ENCODE measurements around the gene STRIT1. TPM values are rescaled to one million over a fixed set of nuclear protein-coding genes. Genes with fewer than 3 reads are reported as not detected.
"Not testable (repeated sequence)": the region's sequence is repeated elsewhere in the genome, so short reads cannot be mapped to it uniquely, and the experiment has no call there.

Gene STRIT1
- total RNA-seq, 1 donor from 2014 or later, result not detected

DNA sequence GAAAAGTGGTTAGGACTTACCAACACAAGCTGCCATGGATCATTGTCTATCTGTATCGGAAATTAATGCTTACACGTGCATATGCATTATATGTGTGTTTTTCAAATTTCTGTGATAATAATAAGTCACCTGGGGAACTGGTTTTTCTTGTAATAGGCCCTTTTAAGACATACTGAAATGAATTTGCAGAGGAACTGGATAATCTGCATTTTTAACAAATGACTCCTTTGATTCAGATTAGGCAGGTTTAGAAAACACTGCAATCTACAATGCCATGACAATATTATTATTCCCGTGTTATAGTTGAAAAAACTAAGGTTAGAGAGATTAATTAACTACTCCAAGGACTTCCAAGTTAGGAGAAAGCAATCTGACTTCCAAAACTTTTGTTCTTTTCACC lies 23.4 kb downstream of the STRIT1 start:
- DNase-seq, result no peak

GRCh38 chr3:155262855-155263254 lies 30.6 kb downstream of the STRIT1 start:
- DNase-seq, result not testable (repeated sequence)

- no peak for DNase-seq
Measured at GRCh38 chr3:155262295-155262694, 31.2 kb downstream of the STRIT1 start.

DNA sequence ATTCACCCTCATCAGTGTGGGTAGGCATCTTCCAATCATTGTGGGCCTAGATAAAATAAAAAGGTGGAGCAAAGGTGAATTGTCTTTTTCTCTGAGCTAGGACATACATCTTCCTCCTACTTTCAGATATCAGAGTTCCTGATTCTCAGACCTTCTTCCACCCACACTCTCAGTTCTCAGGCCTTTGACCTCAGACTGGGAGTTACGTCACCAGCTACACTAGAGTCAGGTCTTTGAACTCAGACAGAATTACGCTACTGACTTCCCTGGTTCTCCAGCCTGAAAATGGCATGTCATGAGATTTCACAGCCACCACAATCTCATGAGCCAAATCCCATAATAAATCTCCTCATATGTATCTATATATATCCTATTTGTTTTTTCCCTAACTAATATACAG lies 39.0 kb downstream of the STRIT1 start:
- DNase-seq, result no peak

- DNase-seq, result no peak
Measured at GRCh38 chr3:155252535-155252934, 40.9 kb downstream of the STRIT1 start.

DNA sequence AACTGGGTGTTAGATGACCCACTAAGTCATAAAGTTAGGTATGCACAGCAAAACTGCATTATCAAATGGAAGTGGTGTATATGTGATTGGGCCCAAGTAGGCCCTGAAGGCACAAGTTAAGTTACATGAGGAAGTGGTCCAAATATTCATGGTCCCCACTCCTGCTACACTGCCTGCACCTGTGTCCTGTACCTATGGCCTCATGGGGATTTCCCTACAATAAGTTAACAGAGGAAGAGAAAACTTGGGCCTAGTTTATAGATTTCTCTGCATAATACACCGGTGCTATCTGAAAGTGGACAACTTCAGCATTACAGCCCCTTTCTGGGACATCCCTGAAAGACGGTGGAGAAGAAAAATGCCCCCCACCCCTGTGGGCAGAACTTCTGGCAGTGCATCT lies 41.5 kb downstream of the STRIT1 start:
- DNase-seq, result no peak

GRCh38 chr3:155248531-155249187 lies 44.8 kb downstream of the STRIT1 start:
- DNase-seq, result no peak

GRCh38 chr3:155244699-155245098 lies 48.8 kb downstream of the STRIT1 start:
- no peak for DNase-seq

GRCh38 chr3:155244216-155244615 lies 49.3 kb downstream of the STRIT1 start:
- no peak for DNase-seq

DNA sequence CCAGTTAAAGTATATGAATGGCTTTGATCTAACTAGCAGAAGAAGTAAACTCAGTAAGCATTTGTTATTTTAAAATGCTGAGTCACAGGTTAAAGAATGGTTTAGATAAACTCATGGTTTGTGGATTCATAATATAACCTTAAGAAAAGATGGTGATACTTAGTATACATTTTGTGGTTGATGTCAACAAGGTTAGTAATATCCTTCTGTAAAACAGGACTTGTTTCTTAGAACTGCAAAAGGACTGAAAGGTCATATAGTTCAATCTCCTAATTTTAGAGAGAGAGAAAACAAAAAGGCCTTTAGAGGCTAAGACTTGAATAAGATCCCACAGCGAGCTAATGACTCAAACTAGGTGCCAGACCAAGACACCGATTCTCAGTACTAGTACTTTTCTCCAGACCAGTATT lies 50.0 kb downstream of the STRIT1 start:
- no peak for DNase-seq

GRCh38 chr3:155242342-155242741 lies 51.1 kb downstream of the STRIT1 start:
- DNase-seq, result no peak

GRCh38 chr3:155241579-155241978 lies 51.9 kb downstream of the STRIT1 start:
- DNase-seq, result no peak

Other genes starting within 250 kb of the STRIT1 start
- gene MME, start 213.4 kb downstream of the STRIT1 start, total RNA-seq, result 7.3 and 20.8 TPM in 2 replicates